ENCODE measurements around the gene NUDT21. TPM values are rescaled to one million over a fixed set of nuclear protein-coding genes. Genes with fewer than 3 reads are reported as not detected.

Gene NUDT21
- total RNA-seq, 1 experiment from 2014 or later, result 97.6 TPM

DNA sequence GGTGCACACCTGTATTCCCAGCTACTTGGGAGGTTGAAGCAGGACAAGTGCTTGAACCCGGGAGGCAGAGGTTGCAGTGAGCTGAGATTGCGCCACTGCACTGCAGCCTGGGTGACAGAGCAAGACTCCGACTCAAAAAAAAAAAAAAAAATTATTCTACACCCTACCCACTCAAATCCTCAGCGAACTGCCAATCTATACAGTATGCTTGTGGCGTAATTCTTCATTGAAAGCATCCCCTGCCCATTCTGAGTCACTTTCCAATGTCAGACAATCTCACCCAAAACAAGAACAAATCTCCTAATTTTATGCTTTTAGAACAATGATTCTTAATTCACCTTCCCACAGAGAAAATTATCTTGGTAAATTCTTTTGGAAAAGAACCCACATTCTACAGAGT is 37.8 kb downstream of the NUDT21 start:
- TF ChIP-seq, protein P1, sequence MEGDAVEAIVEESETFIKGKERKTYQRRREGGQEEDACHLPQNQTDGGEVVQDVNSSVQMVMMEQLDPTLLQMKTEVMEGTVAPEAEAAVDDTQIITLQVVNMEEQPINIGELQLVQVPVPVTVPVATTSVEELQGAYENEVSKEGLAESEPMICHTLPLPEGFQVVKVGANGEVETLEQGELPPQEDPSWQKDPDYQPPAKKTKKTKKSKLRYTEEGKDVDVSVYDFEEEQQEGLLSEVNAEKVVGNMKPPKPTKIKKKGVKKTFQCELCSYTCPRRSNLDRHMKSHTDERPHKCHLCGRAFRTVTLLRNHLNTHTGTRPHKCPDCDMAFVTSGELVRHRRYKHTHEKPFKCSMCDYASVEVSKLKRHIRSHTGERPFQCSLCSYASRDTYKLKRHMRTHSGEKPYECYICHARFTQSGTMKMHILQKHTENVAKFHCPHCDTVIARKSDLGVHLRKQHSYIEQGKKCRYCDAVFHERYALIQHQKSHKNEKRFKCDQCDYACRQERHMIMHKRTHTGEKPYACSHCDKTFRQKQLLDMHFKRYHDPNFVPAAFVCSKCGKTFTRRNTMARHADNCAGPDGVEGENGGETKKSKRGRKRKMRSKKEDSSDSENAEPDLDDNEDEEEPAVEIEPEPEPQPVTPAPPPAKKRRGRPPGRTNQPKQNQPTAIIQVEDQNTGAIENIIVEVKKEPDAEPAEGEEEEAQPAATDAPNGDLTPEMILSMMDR (IDR thresholded peaks at IDR 0.05), result no peak
- TF ChIP-seq, protein P2, sequence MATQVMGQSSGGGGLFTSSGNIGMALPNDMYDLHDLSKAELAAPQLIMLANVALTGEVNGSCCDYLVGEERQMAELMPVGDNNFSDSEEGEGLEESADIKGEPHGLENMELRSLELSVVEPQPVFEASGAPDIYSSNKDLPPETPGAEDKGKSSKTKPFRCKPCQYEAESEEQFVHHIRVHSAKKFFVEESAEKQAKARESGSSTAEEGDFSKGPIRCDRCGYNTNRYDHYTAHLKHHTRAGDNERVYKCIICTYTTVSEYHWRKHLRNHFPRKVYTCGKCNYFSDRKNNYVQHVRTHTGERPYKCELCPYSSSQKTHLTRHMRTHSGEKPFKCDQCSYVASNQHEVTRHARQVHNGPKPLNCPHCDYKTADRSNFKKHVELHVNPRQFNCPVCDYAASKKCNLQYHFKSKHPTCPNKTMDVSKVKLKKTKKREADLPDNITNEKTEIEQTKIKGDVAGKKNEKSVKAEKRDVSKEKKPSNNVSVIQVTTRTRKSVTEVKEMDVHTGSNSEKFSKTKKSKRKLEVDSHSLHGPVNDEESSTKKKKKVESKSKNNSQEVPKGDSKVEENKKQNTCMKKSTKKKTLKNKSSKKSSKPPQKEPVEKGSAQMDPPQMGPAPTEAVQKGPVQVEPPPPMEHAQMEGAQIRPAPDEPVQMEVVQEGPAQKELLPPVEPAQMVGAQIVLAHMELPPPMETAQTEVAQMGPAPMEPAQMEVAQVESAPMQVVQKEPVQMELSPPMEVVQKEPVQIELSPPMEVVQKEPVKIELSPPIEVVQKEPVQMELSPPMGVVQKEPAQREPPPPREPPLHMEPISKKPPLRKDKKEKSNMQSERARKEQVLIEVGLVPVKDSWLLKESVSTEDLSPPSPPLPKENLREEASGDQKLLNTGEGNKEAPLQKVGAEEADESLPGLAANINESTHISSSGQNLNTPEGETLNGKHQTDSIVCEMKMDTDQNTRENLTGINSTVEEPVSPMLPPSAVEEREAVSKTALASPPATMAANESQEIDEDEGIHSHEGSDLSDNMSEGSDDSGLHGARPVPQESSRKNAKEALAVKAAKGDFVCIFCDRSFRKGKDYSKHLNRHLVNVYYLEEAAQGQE (IDR thresholded peaks at IDR 0.05; ENCODE audit: insufficient read depth in 1 of 2, low read depth in 2 of 2, low read length in 1 of 2), result no peak
- TF ChIP-seq POLR2AphosphoS5 (IDR thresholded peaks at IDR 0.05; ENCODE audit: low read depth, low read length) (no peak), SIN3A (IDR thresholded peaks at IDR 0.05; ENCODE audit: borderline replicate concordance, insufficient read depth, low read depth, low read length) (no peak), TCF7L2 (IDR thresholded peaks at IDR 0.05; ENCODE audit: low read depth, low read length) (no peak)
- Histone ChIP-seq H3K9me3 (ENCODE audit: control insufficient read depth, insufficient read depth, low read depth, low read length) (no peaks in the 10 kb centered on the region), H3K27me3 (ENCODE audit: control insufficient read depth, insufficient read depth, low read length) (no peaks in the 10 kb centered on the region), H3K4me3 (ENCODE audit: low read depth in 2 of 2, low read length in 2 of 2) (no peak overlapping the region), H3K36me3 (ENCODE audit: control insufficient read depth, insufficient read depth, low read length) (no peaks in the 10 kb centered on the region; the same call in none of the 2 replicates), H3K27ac (ENCODE audit: low read length) (no peak overlapping the region), H3K4me1 (ENCODE audit: control insufficient read depth, insufficient read depth, low read length) (no peaks in the 10 kb centered on the region)
- no peak for ATAC-seq
- ChIA-PET POLR2A (no interaction called here), CTCF (no interaction called here)
- intact Hi-C loops (cut with micrococcal nuclease; ENCODE audit: unreplicated experiment), result no loop called here
- in situ Hi-C loops (cut with HindIII; ENCODE audit: low pct_unique_long_range_greater_than_20kb, low sequenced_read_pairs), result no loop called here
- DNase-seq (ENCODE audit: low read depth, low spot score), result no peak
- no TSS peak for BruUV-seq (replicated peaks)

DNA sequence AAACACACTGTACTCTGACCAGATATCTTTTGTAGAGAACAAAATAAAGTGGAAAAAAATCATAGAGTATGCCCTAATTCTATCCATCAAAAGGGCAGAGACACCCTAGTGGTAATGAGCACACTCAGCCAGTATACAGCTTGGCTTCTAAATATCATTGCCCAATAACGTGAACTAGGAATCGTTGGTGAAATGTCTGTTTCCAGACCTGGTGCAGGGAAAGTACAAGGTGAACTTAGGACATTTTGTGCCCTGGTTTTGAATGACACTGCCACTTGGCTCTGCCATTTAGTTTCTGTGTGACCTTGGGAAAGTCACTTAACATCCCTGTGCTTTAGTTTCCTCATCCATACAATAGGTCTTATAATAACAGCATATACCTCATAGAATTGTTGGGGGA is 39.5 kb downstream of the NUDT21 start:
- in situ Hi-C loops (cut with HindIII; ENCODE audit: low pct_unique_long_range_greater_than_20kb, low sequenced_read_pairs) (no loop called here), intact Hi-C loops (cut with micrococcal nuclease; ENCODE audit: unreplicated experiment) (no loop called here)
- H3K27ac ChIP-seq (ENCODE audit: low read length), result no peak overlapping the region
- no peaks in the 10 kb centered on the region; the same call in none of the 2 replicates for H3K36me3 ChIP-seq (ENCODE audit: control insufficient read depth, insufficient read depth, low read length)
- ATAC-seq (no peak), DNase-seq (ENCODE audit: low read depth, low spot score) (no peak)
- BruUV-seq (replicated peaks), result no TSS peak
- no peaks in the 10 kb centered on the region for H3K9me3 ChIP-seq (ENCODE audit: control insufficient read depth, insufficient read depth, low read depth, low read length)
- no peak overlapping the region for H3K4me3 ChIP-seq (ENCODE audit: low read depth in 2 of 2, low read length in 2 of 2)
- ChIA-PET CTCF (no interaction called here), POLR2A (no interaction called here)
- no peaks in the 10 kb centered on the region for H3K27me3 ChIP-seq (ENCODE audit: control insufficient read depth, insufficient read depth, low read length)
- TF ChIP-seq, protein P1 (IDR thresholded peaks at IDR 0.05), result no peak
- no peak for TF ChIP-seq SIN3A (IDR thresholded peaks at IDR 0.05; ENCODE audit: borderline replicate concordance, insufficient read depth, low read depth, low read length)
- TF ChIP-seq, protein P2 (IDR thresholded peaks at IDR 0.05; ENCODE audit: insufficient read depth in 1 of 2, low read depth in 2 of 2, low read length in 1 of 2), result no peak
- TF ChIP-seq POLR2AphosphoS5 (IDR thresholded peaks at IDR 0.05; ENCODE audit: low read depth, low read length), result no peak
- TF ChIP-seq TCF7L2 (IDR thresholded peaks at IDR 0.05; ENCODE audit: low read depth, low read length), result no peak
- H3K4me1 ChIP-seq (ENCODE audit: control insufficient read depth, insufficient read depth, low read length), result no peaks in the 10 kb centered on the region
